ENCODE data around the gene TSPAN17.

Gene TSPAN17

GRCh38 chr5:176643491-176644219 is 3.6 kb upstream of the TSPAN17 start:
- no peak for DNase-seq

GRCh38 chr5:176644294-176644693 is 3.0 kb upstream of the TSPAN17 start:
- DNase-seq, result no peak

GRCh38 chr5:176644878-176645670 is 2.2 kb upstream of the TSPAN17 start:
- DNase-seq, result no peak

GRCh38 chr5:176646049-176646706 is 1.1 kb upstream of the TSPAN17 start:
- no peak for DNase-seq

GRCh38 chr5:176646707-176647029 is 616 bp upstream of the TSPAN17 start:
- DNase-seq, result no peak

- DNase-seq, result peak; percentile 75
These were observed 674 bp downstream of the TSPAN17 start for GRCh38 chr5:176647843-176648473.

- no peak for DNase-seq
These were observed 1.4 kb downstream of the TSPAN17 start for GRCh38 chr5:176648474-176649194.

GRCh38 chr5:176650354-176650884 is 3.1 kb downstream of the TSPAN17 start:
- no peak for DNase-seq

- no peak for DNase-seq
These were observed 4.2 kb downstream of the TSPAN17 start for GRCh38 chr5:176651472-176651980.

- DNase-seq, result no peak
These were observed 4.9 kb downstream of the TSPAN17 start for GRCh38 chr5:176652136-176652535.

GRCh38 chr5:176653401-176654385 is 6.4 kb downstream of the TSPAN17 start:
- no peak for DNase-seq

- DNase-seq, result no peak
These were observed 7.6 kb downstream of the TSPAN17 start for GRCh38 chr5:176654856-176655255.

GRCh38 chr5:176656467-176656990 is 9.2 kb downstream of the TSPAN17 start:
- DNase-seq, result no peak

- DNase-seq, result peak; percentile 62
These were observed 10.8 kb downstream of the TSPAN17 start for GRCh38 chr5:176658007-176658599.

- DNase-seq, result no peak
These were observed 11.7 kb downstream of the TSPAN17 start for GRCh38 chr5:176658817-176659511.

GRCh38 chr5:176659512-176659839 is 12.2 kb downstream of the TSPAN17 start:
- DNase-seq, result no peak

GRCh38 chr5:176659860-176660461 is 12.7 kb downstream of the TSPAN17 start:
- no peak for DNase-seq

GRCh38 chr5:176660530-176660859 is 13.2 kb downstream of the TSPAN17 start:
- DNase-seq, result no peak

- peak; percentile 82 for DNase-seq
These were observed 13.8 kb downstream of the TSPAN17 start for GRCh38 chr5:176660860-176661641.

Measured in NCI-H345 (cell line).